ENCODE results near the gene CD72. TPM values are rescaled to one million over a fixed set of nuclear protein-coding genes. Genes with fewer than 3 reads are reported as not detected.

CD72 gene
- total RNA-seq, 1 experiment from 2014 or later: 1.6 TPM

- intact Hi-C loops (cut with micrococcal nuclease): loop anchor here (5.0 to 10.0 kb wide), 2 partner anchors 54 to 248 kb away; partner anchors contain the start of genes HRCT1 and SPAAR
- no TSS peak for BruUV-seq (replicated peaks)
- TF ChIP-seq CTCF (IDR thresholded peaks at IDR 0.05; ENCODE audit: unreplicated experiment): no peak
- DNase-seq (ENCODE audit: unreplicated experiment): no peak
- Mint-ChIP-seq H3K36me3 (ENCODE audit: insufficient read depth, unreplicated experiment) (peaks cover 25% of the 10 kb centered on the region), H3K27me3 (ENCODE audit: insufficient read depth, unreplicated experiment) (no peaks in the 10 kb centered on the region), H3K9me3 (ENCODE audit: unreplicated experiment) (no peaks in the 10 kb centered on the region), H3K4me1 (ENCODE audit: insufficient read depth, unreplicated experiment) (peaks cover 18% of the 10 kb centered on the region), H3K27ac (ENCODE audit: low read depth, unreplicated experiment) (peak overlapping the region; percentile 100), H3K4me3 (ENCODE audit: unreplicated experiment) (no peak overlapping the region)
- POLR2A ChIA-PET: interaction anchor here (0.6 to 5.4 kb wide), 9 partner anchors 8 to 167 kb away, joined by 3 to 61 read pairs (median 15); partner anchors contain the start of genes ARHGEF39, CREB3, GBA2 and RGP1
- CTCF ChIA-PET: interaction anchor here (0.6 to 11.0 kb wide), 7 partner anchors 10 to 830 kb away, joined by 3 to 119 read pairs (median 6); partner anchors contain the start of genes CREB3 and TLN1
These were observed 38.1 kb upstream of the CD72 start for GRCh38 chr9:35656348-35656747.

- Mint-ChIP-seq H3K4me1 (ENCODE audit: insufficient read depth, unreplicated experiment) (no peaks in the 10 kb centered on the region), H3K27me3 (ENCODE audit: insufficient read depth, unreplicated experiment) (no peaks in the 10 kb centered on the region), H3K36me3 (ENCODE audit: insufficient read depth, unreplicated experiment) (peaks cover 11% of the 10 kb centered on the region), H3K9me3 (ENCODE audit: unreplicated experiment) (no peaks in the 10 kb centered on the region), H3K4me3 (ENCODE audit: unreplicated experiment) (no peak overlapping the region), H3K27ac (ENCODE audit: low read depth, unreplicated experiment) (no peak overlapping the region)
- POLR2A ChIA-PET: no interaction called here
- no peak for DNase-seq (ENCODE audit: unreplicated experiment)
- BruUV-seq (replicated peaks): no TSS peak
- CTCF ChIA-PET: interaction anchor here (0.7 kb wide), 1 partner anchor 46 kb away, joined by 3 read pairs; no protein-coding TSS in a partner anchor
- intact Hi-C loops (cut with micrococcal nuclease): loop anchor here (10.0 kb wide), 1 partner anchor 251 kb away; the partner anchor contains the start of genes HRCT1 and SPAAR
- no peak for TF ChIP-seq CTCF (IDR thresholded peaks at IDR 0.05; ENCODE audit: unreplicated experiment)
These were observed 35.4 kb upstream of the CD72 start for GRCh38 chr9:35653611-35654010.

- Mint-ChIP-seq H3K4me3 (ENCODE audit: unreplicated experiment) (no peak overlapping the region), H3K4me1 (ENCODE audit: insufficient read depth, unreplicated experiment) (no peaks in the 10 kb centered on the region), H3K27me3 (ENCODE audit: insufficient read depth, unreplicated experiment) (no peaks in the 10 kb centered on the region), H3K27ac (ENCODE audit: low read depth, unreplicated experiment) (peak overlapping the region; percentile 61), H3K36me3 (ENCODE audit: insufficient read depth, unreplicated experiment) (peaks cover 4% of the 10 kb centered on the region), H3K9me3 (ENCODE audit: unreplicated experiment) (no peaks in the 10 kb centered on the region)
- DNase-seq (ENCODE audit: unreplicated experiment): no peak
- no peak for TF ChIP-seq CTCF (IDR thresholded peaks at IDR 0.05; ENCODE audit: unreplicated experiment)
- POLR2A ChIA-PET: interaction anchor here (1.4 kb wide), 1 partner anchor 79 kb away, joined by 6 read pairs; the partner anchor contains the start of genes CREB3 and TLN1
- CTCF ChIA-PET: no interaction called here
- BruUV-seq (replicated peaks): no TSS peak
- intact Hi-C loops (cut with micrococcal nuclease): loop anchor here (10.0 kb wide), 1 partner anchor 252 kb away; the partner anchor contains the start of genes HRCT1 and SPAAR
These were observed 34.6 kb upstream of the CD72 start for GRCh38 chr9:35652829-35653209.

- Mint-ChIP-seq H3K4me3 (ENCODE audit: unreplicated experiment) (no peak overlapping the region), H3K27ac (ENCODE audit: low read depth, unreplicated experiment) (no peak overlapping the region), H3K9me3 (ENCODE audit: unreplicated experiment) (no peaks in the 10 kb centered on the region), H3K27me3 (ENCODE audit: insufficient read depth, unreplicated experiment) (no peaks in the 10 kb centered on the region), H3K36me3 (ENCODE audit: insufficient read depth, unreplicated experiment) (no peaks in the 10 kb centered on the region), H3K4me1 (ENCODE audit: insufficient read depth, unreplicated experiment) (peaks cover 5% of the 10 kb centered on the region)
- BruUV-seq (replicated peaks): no TSS peak
- intact Hi-C loops (cut with micrococcal nuclease): loop anchor here (10.0 kb wide), 1 partner anchor 253 kb away; the partner anchor contains the start of genes HRCT1 and SPAAR
- DNase-seq (ENCODE audit: unreplicated experiment): peak; percentile 82
- CTCF ChIA-PET: no interaction called here
- no peak for TF ChIP-seq CTCF (IDR thresholded peaks at IDR 0.05; ENCODE audit: unreplicated experiment)
- POLR2A ChIA-PET: interaction anchor here (0.7 to 1.4 kb wide), 3 partner anchors 74 to 96 kb away, joined by 3 to 6 read pairs (median 5); partner anchors contain the start of genes CREB3, GBA2, RGP1 and TLN1
These were observed 34.0 kb upstream of the CD72 start for GRCh38 chr9:35651956-35652828.

Measured in MCF 10A (cell line).